A673 (cell line): ENCODE measurements around the gene DNPH1. TPM values are rescaled to one million over a fixed set of nuclear protein-coding genes. Genes with fewer than 3 reads are reported as not detected.

ENCODE experiments used
- BruUV-seq: library from RNA; stranded (reverse); fragments of 400-500 nt; replicated peaks from 2 replicates; lab custom pipeline; 2021; lab: Mats Ljungman, UMichigan
- CTCF ChIA-PET: fragments of 300-600 bp; sonication (Branson Sonifier 250); formaldehyde crosslinking; loops from one replicate; lab custom pipeline; 2022; ENCODE audit warnings: antibody characterized with exemption; lab: Charles Lee
- POLR2A ChIA-PET: fragments of 300-600 bp; sonication (Branson Sonifier 250); formaldehyde crosslinking; loops from one replicate; lab custom pipeline; 2022; ENCODE audit warnings: antibody characterized with exemption; ENCODE audit not compliant: low non-redundant PET; lab: Charles Lee
- DNase-seq: peaks from one replicate; pipeline ENCODE4 v3.0.0-alpha.2; 2015; ENCODE audit warnings: low spot score
- H3K27ac ChIP-seq: fragments of 200-600 bp; sonication (generic); 2 replicates; pipeline ENCODE4 v1.5.1; 2016; ENCODE audit warnings: mixed run types, low read depth, mild to moderate bottlenecking, mixed read lengths, antibody characterized with exemption, low read length; ENCODE audit not compliant: poor library complexity, severe bottlenecking
- H3K27me3 ChIP-seq: fragments of 200-600 bp; sonication (generic); replicated peaks from 2 replicates; pipeline ENCODE4 v1.6.1; 2017; ENCODE audit warnings: mixed run types, low read depth, mild to moderate bottlenecking, mixed read lengths, antibody characterized with exemption, low read length; ENCODE audit not compliant: insufficient read depth, poor library complexity
- H3K36me3 ChIP-seq: fragments of 200-600 bp; sonication (generic); 2 replicates; pipeline ENCODE4 v1.6.1; 2016; ENCODE audit warnings: mixed run types, mild to moderate bottlenecking, mixed read lengths, antibody characterized with exemption, low read length; ENCODE audit not compliant: insufficient read depth, poor library complexity, severe bottlenecking
- H3K4me1 ChIP-seq: fragments of 200-600 bp; sonication (generic); 2 replicates; pipeline ENCODE4 v1.6.1; 2017; ENCODE audit warnings: mixed run types, mild to moderate bottlenecking, mixed read lengths, antibody characterized with exemption, low read length; ENCODE audit not compliant: insufficient read depth, poor library complexity, severe bottlenecking
- H3K4me3 ChIP-seq: fragments of 200-600 bp; sonication (generic); 2 replicates; pipeline ENCODE4 v1.5.1; 2016; ENCODE audit warnings: low read depth, mixed run types, mild to moderate bottlenecking, mixed read lengths, low read length; ENCODE audit not compliant: poor library complexity, severe bottlenecking
- H3K9me3 ChIP-seq: fragments of 200-600 bp; sonication (generic); 2 replicates; pipeline ENCODE4 v1.6.1; 2016; ENCODE audit warnings: mixed run types, low read depth, mild to moderate bottlenecking, mixed read lengths, antibody characterized with exemption, low read length; ENCODE audit not compliant: poor library complexity, severe bottlenecking
- CTCF ChIP-seq: fragments of 300-800, 200-600 bp; sonication (generic); conservative IDR thresholded peaks from 2 replicates; pipeline ENCODE4 v1.5.1; 2017; ENCODE audit warnings: low read depth, mild to moderate bottlenecking, antibody characterized with exemption, low read length, moderate library complexity, mixed read lengths
- EZH2 ChIP-seq: fragments of 200-600 bp; sonication (generic); IDR thresholded peaks from 2 replicates; pipeline ENCODE4 v1.6.1; 2017; ENCODE audit warnings: borderline replicate concordance, low read depth, mild to moderate bottlenecking, mixed read lengths, antibody characterized with exemption, low read length; ENCODE audit not compliant: poor library complexity, severe bottlenecking
- intact Hi-C: fragments of 100-400 bp; cut with micrococcal nuclease; formaldehyde crosslinking; loops from one replicate; pipeline ENCODE4 v1.10.0; 2022; ENCODE audit not compliant: unreplicated experiment
- total RNA-seq: library from RNA; stranded (reverse); gene quantifications from 2 replicates; pipeline ENCODE4 v1.2.3, GENCODE V29; 2021

The DNPH1 gene
- total RNA-seq, 1 experiment from 2014 or later = 55.1 TPM

GRCh38 chr6:43267619-43268354 lies 38.5 kb upstream of the DNPH1 start:
- TF ChIP-seq EZH2 = no peak
- no peak for TF ChIP-seq CTCF

GRCh38 chr6:43265564-43265963 lies 36.3 kb upstream of the DNPH1 start:
- no peak overlapping the region for H3K27ac ChIP-seq
- no peak overlapping the region for H3K4me3 ChIP-seq
- H3K27me3 ChIP-seq = no peaks in the 10 kb centered on the region
- intact Hi-C loops = loop anchor here (10.0 kb wide), 1 partner anchor 239 kb away; no protein-coding TSS in a partner anchor
- no peaks in the 10 kb centered on the region for H3K36me3 ChIP-seq
- ChIA-PET CTCF (no interaction called here), POLR2A (no interaction called here)
- no TSS peak for BruUV-seq
- no peak for DNase-seq
- peaks cover 15% of the 10 kb centered on the region for H3K4me1 ChIP-seq
- TF ChIP-seq CTCF = no peak
- TF ChIP-seq EZH2 = no peak
- no peaks in the 10 kb centered on the region for H3K9me3 ChIP-seq

More at GRCh38 chr6:43267619-43268354, 38.5 kb upstream of the DNPH1 start:
- no TSS peak for BruUV-seq
- Histone ChIP-seq H3K27ac (no peak overlapping the region), H3K4me3 (no peak overlapping the region), H3K4me1 (peaks cover 15% of the 10 kb centered on the region), H3K36me3 (no peaks in the 10 kb centered on the region), H3K27me3 (no peaks in the 10 kb centered on the region), H3K9me3 (no peaks in the 10 kb centered on the region)
- no peak for DNase-seq
- CTCF ChIA-PET = no interaction called here
- POLR2A ChIA-PET = no interaction called here
- intact Hi-C loops = loop anchor here (10.0 kb wide), 1 partner anchor 237 kb away; no protein-coding TSS in a partner anchor

GRCh38 chr6:43264599-43265145 lies 35.4 kb upstream of the DNPH1 start:
- intact Hi-C loops = loop anchor here (5.0 to 10.0 kb wide), 2 partner anchors 68 to 240 kb away; no protein-coding TSS in a partner anchor
- H3K4me3 ChIP-seq = no peak overlapping the region
- no peak for TF ChIP-seq CTCF
- TF ChIP-seq EZH2 = no peak
- ChIA-PET POLR2A (no interaction called here), CTCF (interaction anchor here (0.9 kb wide), 1 partner anchor 11 kb away, joined by 3 read pairs; no protein-coding TSS in a partner anchor)
- peaks cover 10% of the 10 kb centered on the region for H3K4me1 ChIP-seq
- no peaks in the 10 kb centered on the region for H3K9me3 ChIP-seq
- no peaks in the 10 kb centered on the region for H3K27me3 ChIP-seq
- no TSS peak for BruUV-seq
- H3K27ac ChIP-seq = no peak overlapping the region
- no peaks in the 10 kb centered on the region for H3K36me3 ChIP-seq
- no peak for DNase-seq
